ENCODE measurements around the gene DCUN1D2. TPM values are rescaled to one million over a fixed set of nuclear protein-coding genes. Genes with fewer than 3 reads are reported as not detected.

The DCUN1D2 gene
- total and polyA plus RNA-seq, 12 donors: 40.9 to 307 (median 219) TPM

DNA sequence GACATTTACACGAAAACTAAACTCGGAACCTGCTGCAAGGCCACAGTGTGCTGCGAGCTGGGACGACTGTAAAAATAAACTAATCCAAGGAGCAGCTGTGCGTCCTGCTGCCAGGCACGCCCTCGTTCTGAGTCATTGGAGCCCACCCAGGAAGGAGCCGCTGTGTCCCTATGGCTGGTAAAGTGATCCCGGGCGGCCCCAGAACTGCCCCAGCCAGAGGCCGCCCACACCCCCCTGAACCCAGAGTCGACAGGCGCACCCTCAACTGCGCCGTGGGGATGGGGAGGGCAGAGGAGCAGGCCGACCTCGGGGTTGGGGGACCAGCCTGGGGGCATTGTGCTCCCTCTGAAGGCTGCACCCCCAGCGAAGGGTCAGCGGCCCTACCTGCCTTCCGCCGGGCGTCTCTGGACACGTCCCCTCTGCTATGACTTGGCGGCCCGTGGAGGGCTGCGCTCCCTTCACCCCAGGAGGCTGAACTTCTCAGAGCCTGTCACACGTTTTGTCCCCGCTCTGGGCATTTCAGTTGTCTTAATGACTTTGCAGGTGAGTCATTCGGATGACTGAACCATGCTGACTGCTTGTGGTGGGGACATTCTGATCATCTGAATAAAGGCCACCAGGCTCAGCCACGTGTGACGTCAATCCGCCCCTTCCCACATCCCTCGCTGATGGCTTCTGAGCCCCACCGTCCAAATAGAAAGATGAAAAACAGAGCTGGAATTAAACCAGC, 79.9 kb downstream of the DCUN1D2 start:
- no peak overlapping the region for H3K4me3 ChIP-seq
- peaks cover 4 to 74% (median 35%) of the 10 kb centered on the region in 9 donors for H3K4me1 ChIP-seq
- no peaks in the 10 kb centered on the region for H3K9me3 ChIP-seq
- peaks cover 0 to 10% (median 0%) of the 10 kb centered on the region in 7 donors for H3K27me3 ChIP-seq
- intact Hi-C loops (cut with DNase I): no loop called here
- H3K36me3 ChIP-seq: peaks cover 0 to 6% (median 0%) of the 10 kb centered on the region in 9 donors
- DNase-seq (no peak), ATAC-seq (peak in 4 of 8 donors; percentile 1 to 26 (median 6))
- WGBS, 2 donors: 75 to 76% methylated on average over 34 of the region's 34 CpGs
- TF ChIP-seq, protein P1, sequence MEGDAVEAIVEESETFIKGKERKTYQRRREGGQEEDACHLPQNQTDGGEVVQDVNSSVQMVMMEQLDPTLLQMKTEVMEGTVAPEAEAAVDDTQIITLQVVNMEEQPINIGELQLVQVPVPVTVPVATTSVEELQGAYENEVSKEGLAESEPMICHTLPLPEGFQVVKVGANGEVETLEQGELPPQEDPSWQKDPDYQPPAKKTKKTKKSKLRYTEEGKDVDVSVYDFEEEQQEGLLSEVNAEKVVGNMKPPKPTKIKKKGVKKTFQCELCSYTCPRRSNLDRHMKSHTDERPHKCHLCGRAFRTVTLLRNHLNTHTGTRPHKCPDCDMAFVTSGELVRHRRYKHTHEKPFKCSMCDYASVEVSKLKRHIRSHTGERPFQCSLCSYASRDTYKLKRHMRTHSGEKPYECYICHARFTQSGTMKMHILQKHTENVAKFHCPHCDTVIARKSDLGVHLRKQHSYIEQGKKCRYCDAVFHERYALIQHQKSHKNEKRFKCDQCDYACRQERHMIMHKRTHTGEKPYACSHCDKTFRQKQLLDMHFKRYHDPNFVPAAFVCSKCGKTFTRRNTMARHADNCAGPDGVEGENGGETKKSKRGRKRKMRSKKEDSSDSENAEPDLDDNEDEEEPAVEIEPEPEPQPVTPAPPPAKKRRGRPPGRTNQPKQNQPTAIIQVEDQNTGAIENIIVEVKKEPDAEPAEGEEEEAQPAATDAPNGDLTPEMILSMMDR (IDR thresholded peaks at IDR 0.05): no peak
- peak overlapping the region; percentile 48 to 89 (median 80) for H3K27ac ChIP-seq

DNA sequence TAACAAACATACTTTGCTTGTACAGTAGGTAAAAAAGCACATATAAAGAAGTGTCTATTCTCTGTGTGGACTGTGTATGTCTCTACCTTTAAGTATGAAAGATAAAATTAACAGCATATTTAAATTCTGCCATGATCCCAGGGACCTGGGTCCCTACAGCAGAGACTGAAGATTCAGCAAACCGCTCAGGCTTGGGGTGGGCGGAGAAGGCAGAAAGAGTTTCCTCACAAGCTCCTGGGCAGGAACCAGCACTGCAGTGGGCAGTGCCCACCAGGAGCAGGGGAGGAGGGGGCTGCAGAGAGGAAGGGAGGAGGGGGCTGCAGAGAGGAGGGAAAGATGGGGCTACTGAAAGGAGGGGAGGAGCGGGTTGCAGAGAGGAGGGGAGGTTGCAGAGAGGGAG, 81.9 kb downstream of the DCUN1D2 start:
- Histone ChIP-seq H3K36me3 (peaks cover 0 to 6% (median 0%) of the 10 kb centered on the region in 9 donors), H3K4me1 (peaks cover 2 to 69% (median 37%) of the 10 kb centered on the region in 9 donors), H3K4me3 (no peak overlapping the region), H3K9me3 (no peaks in the 10 kb centered on the region), H3K27me3 (peaks cover 0 to 10% (median 0%) of the 10 kb centered on the region in 7 donors), H3K27ac (peak overlapping the region; percentile 40 to 79 (median 60))
- TF ChIP-seq, protein P1 (IDR thresholded peaks at IDR 0.05): no peak
- DNase-seq (no peak), ATAC-seq (no peak)
- intact Hi-C loops (cut with DNase I): no loop called here
- 71 to 75% methylated on average over 3 of the region's 3 CpGs for WGBS, 2 donors

DNA sequence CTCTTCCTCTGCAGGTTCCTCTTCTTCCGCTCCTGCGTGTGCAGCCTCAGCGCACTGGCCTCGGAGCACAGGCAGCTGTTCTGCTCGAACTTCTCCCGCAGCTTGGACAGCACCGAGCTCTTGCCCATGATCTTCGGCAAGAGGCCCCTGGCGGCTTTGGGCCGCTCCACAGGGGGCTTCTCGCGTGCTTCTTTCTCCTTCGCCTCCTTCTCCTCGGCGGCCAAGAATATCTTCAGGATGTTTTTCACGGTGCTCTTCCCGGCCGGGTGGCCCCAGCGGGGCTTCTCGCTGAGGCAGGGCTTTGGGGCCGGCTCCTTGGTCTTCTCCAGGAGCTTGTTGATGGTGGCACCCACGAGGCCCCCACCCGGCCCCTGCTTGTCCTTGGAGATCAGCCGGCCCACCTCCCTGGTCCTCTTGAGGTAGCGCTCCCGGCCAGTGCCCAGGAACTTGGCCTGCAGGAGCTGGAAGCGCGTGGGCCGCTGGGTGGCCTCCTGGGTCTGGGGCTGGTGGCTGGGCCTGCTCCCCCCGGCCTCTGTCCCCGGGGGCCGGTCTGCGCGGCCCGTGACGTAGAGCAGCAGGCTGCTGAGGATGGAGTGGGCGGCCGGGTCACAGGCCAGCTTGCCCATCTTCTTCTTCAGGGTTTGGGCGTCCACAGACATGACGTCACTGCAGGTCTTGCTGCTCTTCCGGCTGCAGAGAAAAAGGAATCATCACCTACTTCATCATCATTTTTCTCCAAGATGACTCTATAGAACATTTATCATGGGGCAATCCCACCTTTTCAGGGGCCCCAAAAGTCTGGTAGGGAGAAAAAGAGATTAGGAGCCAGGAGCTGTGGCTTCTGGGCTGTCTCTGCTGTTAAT, 82.7 kb downstream of the DCUN1D2 start:
- peaks cover 0 to 6% (median 0%) of the 10 kb centered on the region in 9 donors for H3K36me3 ChIP-seq
- peaks cover 0 to 12% (median 0%) of the 10 kb centered on the region in 7 donors for H3K27me3 ChIP-seq
- WGBS, 2 donors: 67 to 71% methylated on average over 41 of the region's 41 CpGs
- H3K4me3 ChIP-seq: no peak overlapping the region
- peaks cover 2 to 74% (median 33%) of the 10 kb centered on the region in 9 donors for H3K4me1 ChIP-seq
- ATAC-seq (no peak), DNase-seq (no peak)
- H3K27ac ChIP-seq: peak overlapping the region; percentile 40 to 79 (median 60)
- TF ChIP-seq, protein P1 (IDR thresholded peaks at IDR 0.05): no peak
- intact Hi-C loops (cut with DNase I): no loop called here
- H3K9me3 ChIP-seq: no peaks in the 10 kb centered on the region

DNA sequence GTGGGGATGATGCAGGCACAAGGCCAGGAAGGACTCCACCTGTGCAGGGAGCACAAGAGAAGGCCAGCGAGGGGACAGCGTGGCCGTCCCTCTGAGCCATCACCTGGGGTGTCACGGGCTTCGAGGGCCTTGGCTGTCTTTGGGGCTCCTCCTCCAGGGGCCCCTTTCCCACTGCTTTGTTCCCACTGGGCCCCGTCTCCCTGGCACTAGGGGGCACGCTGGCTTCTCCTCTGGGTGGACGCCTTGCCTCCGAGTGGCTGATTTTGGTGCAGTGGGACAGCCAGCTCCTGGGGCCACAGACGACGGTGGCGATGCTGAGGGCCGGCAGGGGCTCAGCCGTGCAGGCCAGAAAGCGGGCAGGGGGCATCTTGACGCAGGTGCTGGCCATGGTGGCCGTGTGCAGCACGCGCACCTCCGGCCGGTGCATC, 83.4 kb downstream of the DCUN1D2 start:
- TF ChIP-seq, protein P1 (IDR thresholded peaks at IDR 0.05): no peak
- H3K27ac ChIP-seq: peak overlapping the region in 7 of 10 donors; percentile 54 to 79 (median 71)

More for the DNA sequence above, 83.4 kb downstream of the DCUN1D2 start:
- no peak for ATAC-seq
- intact Hi-C loops (cut with DNase I): no loop called here
- 82 to 92% methylated on average over 21 of the region's 21 CpGs for WGBS, 2 donors
- Histone ChIP-seq H3K9me3 (no peaks in the 10 kb centered on the region), H3K4me1 (peaks cover 2 to 80% (median 35%) of the 10 kb centered on the region in 9 donors), H3K4me3 (no peak overlapping the region), H3K36me3 (peaks cover 0 to 6% (median 0%) of the 10 kb centered on the region in 9 donors), H3K27me3 (peaks cover 0 to 12% (median 0%) of the 10 kb centered on the region in 7 donors)
- no peak for DNase-seq

Measured in heart right ventricle (tissue), 16 donors.